Measurements from ENCODE around the gene PTPN13. TPM values are rescaled to one million over a fixed set of nuclear protein-coding genes. Genes with fewer than 3 reads are reported as not detected.

PTPN13 gene
- total and polyA plus RNA-seq, 4 experiments from 2014 or later, result 1.5 to 11.9 (median 7.7) TPM

DNA sequence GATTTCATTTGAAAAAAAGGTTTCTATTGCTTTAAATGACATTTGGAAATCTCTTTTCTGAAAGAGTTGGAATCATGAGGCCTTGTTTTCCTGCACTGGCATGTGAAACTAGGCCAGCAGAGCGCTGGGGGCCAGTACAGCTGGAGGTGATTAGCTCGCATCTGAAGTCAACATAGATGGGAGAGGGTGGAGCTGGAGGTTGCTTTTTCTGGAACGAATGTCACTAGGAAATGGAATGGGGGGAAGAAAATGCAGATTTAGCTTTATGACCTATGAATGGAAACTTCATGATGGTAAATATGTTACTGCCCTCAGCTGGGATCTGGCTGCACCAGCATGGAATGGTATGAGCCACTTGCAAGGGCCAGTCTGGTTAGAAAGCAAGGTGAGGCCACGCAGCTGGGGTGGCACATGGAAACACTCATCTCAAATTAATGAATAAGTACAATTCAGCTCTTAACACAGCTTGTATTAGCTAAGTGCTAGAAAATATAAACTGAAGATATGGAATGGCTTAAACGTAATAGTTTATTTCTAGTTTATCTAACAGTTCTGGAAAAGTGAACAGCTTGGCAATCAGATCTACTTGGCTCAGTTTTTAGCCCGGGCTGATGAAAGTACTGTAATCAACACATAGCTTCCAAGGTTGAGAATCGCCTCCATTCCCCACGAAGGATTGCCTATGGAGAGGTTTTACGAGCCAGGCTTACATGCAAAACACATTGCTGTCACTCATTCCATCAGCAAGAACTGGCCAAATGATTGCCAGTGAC, 222.6 kb downstream of the PTPN13 start:
- Mint-ChIP-seq H3K27me3 (peaks cover 1% of the 10 kb centered on the region in 2 donors), H3K9me3 (peaks cover 3 to 18% (median 10%) of the 10 kb centered on the region in 8 donors), H3K4me1 (no peaks in the 10 kb centered on the region), H3K4me3 (no peak overlapping the region), H3K36me3 (peaks cover 0 to 31% of the 10 kb centered on the region in 2 donors), H3K27ac (peak overlapping the region in 1 of 7 donors; percentile 73)
- intact Hi-C loops (cut with micrococcal nuclease), result no loop called here
- Histone ChIP-seq H3K9me3 (ENCODE audit: control insufficient read depth in 1 of 2, low read length in 2 of 2) (no peaks in the 10 kb centered on the region), H3K4me3 (ENCODE audit: low read length in 2 of 2) (no peak overlapping the region), H3K36me3 (ENCODE audit: insufficient read depth, low read length) (no peaks in the 10 kb centered on the region), H3K27ac (ENCODE audit: low read depth, low read length) (no peak overlapping the region), H3K4me1 (ENCODE audit: insufficient read depth, low read length) (no peaks in the 10 kb centered on the region), H3K27me3 (ENCODE audit: insufficient read depth, low read length) (no peaks in the 10 kb centered on the region)
- ChIA-PET CTCF (ENCODE audit: partially characterized antibody) (interaction anchor here (0.9 to 3.7 kb wide), 2 partner anchors 294 to 317 kb away, joined by 3 to 15 read pairs; no protein-coding TSS in a partner anchor), POLR2A (ENCODE audit: partially characterized antibody) (no interaction called here)
- DNase-seq, result no peak

DNA sequence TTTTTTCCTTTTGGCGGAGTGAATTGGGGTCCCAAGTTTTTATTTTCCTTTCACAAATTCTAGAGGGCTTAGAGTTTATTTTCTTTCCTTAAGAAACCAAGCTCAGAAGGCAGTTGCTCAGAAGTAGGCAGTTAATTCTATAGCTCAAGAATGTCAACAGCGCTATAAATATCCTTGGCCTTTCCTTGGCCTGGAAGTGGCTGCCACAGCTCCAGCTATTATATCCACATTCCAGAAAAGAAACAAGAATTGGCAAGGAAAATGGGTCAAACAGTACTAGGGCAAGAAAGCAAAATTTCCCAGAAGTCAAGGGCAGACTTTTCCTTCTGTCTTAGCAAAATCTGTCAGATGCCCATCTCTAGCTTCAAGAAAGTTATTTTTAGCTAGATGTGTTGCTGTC, 224.1 kb downstream of the PTPN13 start:
- H3K27ac Mint-ChIP-seq, result no peak overlapping the region
- Histone ChIP-seq H3K27ac (ENCODE audit: low read depth, low read length) (no peak overlapping the region), H3K27me3 (ENCODE audit: insufficient read depth, low read length) (no peaks in the 10 kb centered on the region), H3K4me1 (ENCODE audit: insufficient read depth, low read length) (no peaks in the 10 kb centered on the region), H3K9me3 (ENCODE audit: control insufficient read depth in 1 of 2, low read length in 2 of 2) (no peaks in the 10 kb centered on the region), H3K4me3 (ENCODE audit: low read length in 2 of 2) (no peak overlapping the region), H3K36me3 (ENCODE audit: insufficient read depth, low read length) (no peaks in the 10 kb centered on the region)
- peaks cover 1% of the 10 kb centered on the region in 2 donors for H3K27me3 Mint-ChIP-seq
- ChIA-PET POLR2A (ENCODE audit: partially characterized antibody) (no interaction called here), CTCF (ENCODE audit: partially characterized antibody) (interaction anchor here (0.9 to 3.7 kb wide), 4 partner anchors 9 to 322 kb away, joined by 3 to 15 read pairs (median 4); no protein-coding TSS in a partner anchor)
- no peaks in the 10 kb centered on the region for H3K4me1 Mint-ChIP-seq
- no peak for DNase-seq
- peaks cover 3 to 18% (median 10%) of the 10 kb centered on the region in 8 donors for H3K9me3 Mint-ChIP-seq
- H3K4me3 Mint-ChIP-seq, result no peak overlapping the region
- peaks cover 0 to 23% of the 10 kb centered on the region in 2 donors for H3K36me3 Mint-ChIP-seq
- intact Hi-C loops (cut with micrococcal nuclease), result no loop called here

DNA sequence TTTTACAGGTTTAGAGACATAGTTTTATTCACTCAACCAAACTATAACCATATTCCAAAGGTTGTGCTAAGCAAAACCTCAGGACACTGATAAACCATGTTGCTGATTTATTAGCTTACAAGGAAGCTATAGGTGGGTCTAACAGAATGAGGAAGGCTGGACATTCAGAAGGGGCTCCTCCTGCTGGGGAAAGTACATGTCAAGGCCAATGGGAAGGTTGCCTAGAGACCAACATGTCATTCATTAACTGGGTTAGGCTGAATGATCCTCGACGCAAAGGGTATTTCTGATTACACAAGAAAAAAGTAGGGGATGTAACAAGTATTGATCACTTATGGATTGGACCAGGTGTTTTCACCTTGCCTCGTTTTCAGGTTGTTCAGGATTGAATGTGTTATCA, 224.7 kb downstream of the PTPN13 start:
- peaks cover 1% of the 10 kb centered on the region in 2 donors for H3K27me3 Mint-ChIP-seq
- POLR2A ChIA-PET (ENCODE audit: partially characterized antibody), result no interaction called here
- Histone ChIP-seq H3K27me3 (ENCODE audit: insufficient read depth, low read length) (no peaks in the 10 kb centered on the region), H3K27ac (ENCODE audit: low read depth, low read length) (no peak overlapping the region), H3K9me3 (ENCODE audit: control insufficient read depth in 1 of 2, low read length in 2 of 2) (no peaks in the 10 kb centered on the region), H3K4me3 (ENCODE audit: low read length in 2 of 2) (no peak overlapping the region), H3K4me1 (ENCODE audit: insufficient read depth, low read length) (no peaks in the 10 kb centered on the region), H3K36me3 (ENCODE audit: insufficient read depth, low read length) (no peaks in the 10 kb centered on the region)
- H3K9me3 Mint-ChIP-seq, result peaks cover 3 to 18% (median 10%) of the 10 kb centered on the region in 8 donors
- H3K4me1 Mint-ChIP-seq, result no peaks in the 10 kb centered on the region
- H3K36me3 Mint-ChIP-seq, result peaks cover 0 to 18% of the 10 kb centered on the region in 2 donors
- DNase-seq, result no peak
- no peak overlapping the region for H3K27ac Mint-ChIP-seq
- H3K4me3 Mint-ChIP-seq, result no peak overlapping the region
- CTCF ChIA-PET (ENCODE audit: partially characterized antibody), result interaction anchor here (1.0 to 3.7 kb wide), 3 partner anchors 296 to 323 kb away, joined by 3 to 15 read pairs (median 6); no protein-coding TSS in a partner anchor
- intact Hi-C loops (cut with micrococcal nuclease), result no loop called here

DNA sequence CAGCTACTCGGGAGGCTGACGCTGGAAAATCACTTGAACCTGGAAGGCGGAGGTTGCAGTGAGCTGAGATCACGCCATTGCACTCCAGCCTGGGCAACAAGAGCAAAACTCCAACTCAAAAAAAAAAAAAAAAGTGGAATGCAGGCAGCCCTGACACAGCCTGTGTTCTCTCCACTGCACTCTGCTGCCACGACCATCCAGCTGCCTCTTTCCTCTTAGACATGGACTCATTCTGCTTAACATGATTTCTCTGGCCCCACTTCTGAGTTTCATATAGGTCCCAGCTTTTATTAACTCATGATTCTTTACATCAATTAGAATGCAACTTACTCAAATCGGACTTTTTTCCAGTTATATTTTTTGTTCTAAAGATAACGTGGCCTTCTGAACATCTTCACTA, 225.4 kb downstream of the PTPN13 start:
- intact Hi-C loops (cut with micrococcal nuclease), result no loop called here
- Mint-ChIP-seq H3K4me1 (no peaks in the 10 kb centered on the region), H3K27ac (no peak overlapping the region), H3K27me3 (peaks cover 1% of the 10 kb centered on the region in 2 donors), H3K9me3 (peaks cover 3 to 16% (median 9%) of the 10 kb centered on the region in 8 donors), H3K4me3 (no peak overlapping the region), H3K36me3 (peaks cover 0 to 14% of the 10 kb centered on the region in 2 donors)
- Histone ChIP-seq H3K4me3 (ENCODE audit: low read length in 2 of 2) (no peak overlapping the region), H3K9me3 (ENCODE audit: control insufficient read depth in 1 of 2, low read length in 2 of 2) (no peaks in the 10 kb centered on the region), H3K4me1 (ENCODE audit: insufficient read depth, low read length) (no peaks in the 10 kb centered on the region), H3K27me3 (ENCODE audit: insufficient read depth, low read length) (no peaks in the 10 kb centered on the region), H3K36me3 (ENCODE audit: insufficient read depth, low read length) (no peaks in the 10 kb centered on the region), H3K27ac (ENCODE audit: low read depth, low read length) (no peak overlapping the region)
- no peak for DNase-seq
- ChIA-PET CTCF (ENCODE audit: partially characterized antibody) (interaction anchor here (2.2 kb wide), 1 partner anchor 324 kb away, joined by 6 read pairs; no protein-coding TSS in a partner anchor), POLR2A (ENCODE audit: partially characterized antibody) (no interaction called here)

DNA sequence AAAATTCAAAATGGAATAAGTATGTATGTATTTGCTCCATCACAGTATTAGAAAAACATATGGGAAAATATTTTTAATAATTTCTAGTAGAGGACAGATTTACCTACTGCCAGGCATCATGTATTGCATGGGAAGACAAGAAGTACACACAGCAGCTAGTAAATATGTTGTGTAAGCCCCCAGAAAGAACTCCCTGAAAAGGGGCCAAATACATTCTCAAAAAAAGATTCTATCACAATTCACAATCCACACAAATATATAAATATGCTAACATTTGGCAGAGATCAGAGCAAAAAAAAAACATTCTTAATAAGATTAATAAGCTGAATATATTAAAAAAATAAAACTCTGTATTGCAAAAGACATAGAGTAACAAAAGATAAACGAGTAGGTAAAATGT, 227.0 kb downstream of the PTPN13 start:
- Histone ChIP-seq H3K9me3 (ENCODE audit: control insufficient read depth in 1 of 2, low read length in 2 of 2) (no peaks in the 10 kb centered on the region), H3K4me1 (ENCODE audit: insufficient read depth, low read length) (no peaks in the 10 kb centered on the region), H3K27me3 (ENCODE audit: insufficient read depth, low read length) (no peaks in the 10 kb centered on the region), H3K36me3 (ENCODE audit: insufficient read depth, low read length) (no peaks in the 10 kb centered on the region), H3K4me3 (ENCODE audit: low read length in 2 of 2) (no peak overlapping the region), H3K27ac (ENCODE audit: low read depth, low read length) (no peak overlapping the region)
- H3K9me3 Mint-ChIP-seq, result peaks cover 0 to 6% (median under 1%) of the 10 kb centered on the region in 8 donors
- H3K4me3 Mint-ChIP-seq, result no peak overlapping the region
- POLR2A ChIA-PET (ENCODE audit: partially characterized antibody), result no interaction called here
- no peak overlapping the region for H3K27ac Mint-ChIP-seq
- CTCF ChIA-PET (ENCODE audit: partially characterized antibody), result no interaction called here
- peaks cover 0 to 5% of the 10 kb centered on the region in 2 donors for H3K36me3 Mint-ChIP-seq
- H3K4me1 Mint-ChIP-seq, result no peaks in the 10 kb centered on the region
- peaks cover 1 to 3% of the 10 kb centered on the region in 2 donors for H3K27me3 Mint-ChIP-seq
- intact Hi-C loops (cut with micrococcal nuclease), result no loop called here
- no peak for DNase-seq

DNA sequence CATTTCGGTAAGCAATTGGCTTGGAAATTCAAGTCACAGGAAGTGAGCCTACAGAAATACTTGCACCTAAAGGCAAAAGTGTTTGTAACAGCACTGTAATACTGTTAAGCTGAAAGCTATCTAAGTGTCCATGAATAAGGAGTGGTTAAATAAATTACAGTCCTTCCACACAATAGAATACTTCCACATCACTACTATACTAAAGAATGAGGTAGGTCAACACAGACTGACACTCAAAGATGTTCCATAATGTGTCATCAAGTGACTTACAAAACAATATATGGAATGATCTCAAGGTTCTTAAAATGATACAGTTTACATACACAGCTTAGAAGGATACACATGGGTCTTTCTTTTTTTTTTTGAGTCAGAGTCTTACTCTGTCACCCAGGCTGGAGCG, 228.0 kb downstream of the PTPN13 start:
- Histone ChIP-seq H3K27me3 (ENCODE audit: insufficient read depth, low read length) (no peaks in the 10 kb centered on the region), H3K9me3 (ENCODE audit: control insufficient read depth in 1 of 2, low read length in 2 of 2) (no peaks in the 10 kb centered on the region), H3K36me3 (ENCODE audit: insufficient read depth, low read length) (no peaks in the 10 kb centered on the region), H3K4me3 (ENCODE audit: low read length in 2 of 2) (no peak overlapping the region), H3K4me1 (ENCODE audit: insufficient read depth, low read length) (no peaks in the 10 kb centered on the region), H3K27ac (ENCODE audit: low read depth, low read length) (no peak overlapping the region)
- Mint-ChIP-seq H3K9me3 (no peaks in the 10 kb centered on the region), H3K4me3 (no peak overlapping the region), H3K27me3 (peaks cover 1 to 3% of the 10 kb centered on the region in 2 donors), H3K4me1 (no peaks in the 10 kb centered on the region), H3K36me3 (no peaks in the 10 kb centered on the region), H3K27ac (no peak overlapping the region)
- intact Hi-C loops (cut with micrococcal nuclease), result no loop called here
- DNase-seq, result no peak
- ChIA-PET CTCF (ENCODE audit: partially characterized antibody) (no interaction called here), POLR2A (ENCODE audit: partially characterized antibody) (no interaction called here)

DNA sequence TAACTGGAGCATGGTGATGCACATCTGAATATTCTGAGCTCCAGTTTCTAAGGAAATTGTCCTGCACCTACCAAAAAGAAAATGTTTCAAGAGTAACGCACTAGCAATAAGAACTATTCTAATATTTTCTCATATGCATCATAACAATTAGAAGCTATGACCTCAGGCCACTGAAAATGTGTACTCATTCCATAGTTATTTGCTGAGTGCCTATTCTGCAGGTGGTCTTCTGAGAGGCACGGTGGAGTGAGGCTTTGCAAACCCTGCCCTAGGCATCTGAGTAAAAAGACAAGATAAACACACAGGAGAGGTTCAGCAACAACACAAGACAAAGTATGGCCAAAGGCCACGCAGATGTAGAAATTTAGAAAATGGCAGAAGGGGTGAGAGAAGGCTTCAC, 231.4 kb downstream of the PTPN13 start:
- Histone ChIP-seq H3K4me1 (ENCODE audit: insufficient read depth, low read length) (no peaks in the 10 kb centered on the region), H3K27ac (ENCODE audit: low read depth, low read length) (no peak overlapping the region), H3K4me3 (ENCODE audit: low read length in 2 of 2) (no peak overlapping the region), H3K9me3 (ENCODE audit: control insufficient read depth in 1 of 2, low read length in 2 of 2) (no peaks in the 10 kb centered on the region), H3K27me3 (ENCODE audit: insufficient read depth, low read length) (no peaks in the 10 kb centered on the region), H3K36me3 (ENCODE audit: insufficient read depth, low read length) (no peaks in the 10 kb centered on the region)
- Mint-ChIP-seq H3K27me3 (peaks cover 1 to 6% of the 10 kb centered on the region in 2 donors), H3K9me3 (no peaks in the 10 kb centered on the region), H3K27ac (peak overlapping the region in 1 of 7 donors; percentile 70), H3K4me3 (no peak overlapping the region), H3K4me1 (no peaks in the 10 kb centered on the region), H3K36me3 (no peaks in the 10 kb centered on the region)
- CTCF ChIA-PET (ENCODE audit: partially characterized antibody), result interaction anchor here (0.6 kb wide), 1 partner anchor 50 kb away, joined by 3 read pairs; no protein-coding TSS in a partner anchor
- DNase-seq, result no peak
- POLR2A ChIA-PET (ENCODE audit: partially characterized antibody), result no interaction called here
- intact Hi-C loops (cut with micrococcal nuclease), result no loop called here
